RPMI8226 (cell line): ENCODE measurements around the gene SRR.
A peak's percentile ranks its signal among the peaks of the same experiment; 100 is the strongest.
"Not testable (repeated sequence)": the region's sequence is repeated elsewhere in the genome, so short reads cannot be mapped to it uniquely, and the experiment has no call there.

Experiments
- DNase-seq: peaks from one replicate; pipeline ENCODE4 v3.0.0-alpha.2; 2015

SRR gene

GRCh38 chr17:2295575-2295974 lies 8.2 kb upstream of the SRR start:
- DNase-seq, result no peak

GRCh38 chr17:2297023-2297422 lies 6.7 kb upstream of the SRR start:
- no peak for DNase-seq

DNA sequence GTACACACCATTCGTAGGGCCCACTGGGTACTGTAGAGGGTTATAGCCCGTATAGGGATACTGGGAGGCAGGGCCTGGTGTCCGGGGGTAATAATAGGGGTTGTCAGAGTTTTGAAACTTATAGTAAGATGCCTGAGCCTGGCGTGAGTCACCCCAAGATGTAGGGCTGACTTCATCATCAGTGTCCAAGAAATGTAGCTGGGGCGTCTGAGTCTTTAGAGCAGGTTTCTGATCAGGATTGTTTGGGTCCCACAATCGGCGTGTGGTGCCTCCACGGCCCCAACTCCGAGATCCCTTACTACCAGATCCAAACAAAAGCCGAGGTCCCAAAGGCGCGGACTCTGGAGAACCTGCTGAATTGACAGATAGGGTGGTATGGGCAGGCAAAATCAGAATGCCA lies 4.6 kb upstream of the SRR start:
- DNase-seq, result no peak

DNA sequence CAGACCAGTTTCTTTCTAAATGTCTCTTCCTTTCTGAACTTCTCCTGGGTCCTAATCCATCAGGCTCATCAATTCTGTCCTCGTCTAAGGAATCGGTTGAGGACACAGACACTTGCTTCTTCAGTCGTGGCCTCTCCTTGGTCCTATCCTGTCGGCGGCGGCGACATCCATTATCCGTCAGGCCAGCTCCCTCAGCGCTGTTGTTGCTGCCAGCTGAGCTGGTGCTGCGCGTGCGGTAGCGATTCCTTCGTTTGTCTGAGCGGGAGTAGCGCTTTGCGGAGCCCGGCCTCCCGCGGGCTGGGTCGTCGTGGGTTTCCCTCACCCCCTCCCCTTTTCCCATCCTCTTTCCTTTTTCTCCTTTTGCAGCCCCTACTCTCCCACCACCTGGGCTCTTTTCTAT lies 4.0 kb upstream of the SRR start:
- no peak for DNase-seq

GRCh38 chr17:2302778-2303203 lies 959 bp upstream of the SRR start:
- DNase-seq, result peak; percentile 28

DNA sequence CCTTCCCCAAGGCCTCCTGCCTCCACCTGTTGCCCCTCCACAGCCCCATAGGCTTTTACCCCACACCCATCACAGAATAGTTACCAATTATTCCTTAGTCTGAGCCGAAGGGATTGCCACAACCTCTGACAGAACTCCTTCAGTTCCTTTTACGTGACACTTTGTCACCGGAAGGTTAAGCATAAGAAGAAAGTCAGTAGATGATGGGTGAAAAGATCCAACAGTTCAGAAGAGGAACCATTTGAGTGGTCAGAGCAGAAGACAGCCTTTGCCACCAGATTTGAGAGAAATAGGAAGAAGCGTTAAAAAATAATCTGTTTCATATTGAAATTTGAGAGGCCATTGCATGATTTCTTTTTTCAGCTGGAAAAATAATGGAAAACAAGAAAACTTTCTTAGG lies 1.2 kb downstream of the SRR start:
- DNase-seq, result no peak

DNA sequence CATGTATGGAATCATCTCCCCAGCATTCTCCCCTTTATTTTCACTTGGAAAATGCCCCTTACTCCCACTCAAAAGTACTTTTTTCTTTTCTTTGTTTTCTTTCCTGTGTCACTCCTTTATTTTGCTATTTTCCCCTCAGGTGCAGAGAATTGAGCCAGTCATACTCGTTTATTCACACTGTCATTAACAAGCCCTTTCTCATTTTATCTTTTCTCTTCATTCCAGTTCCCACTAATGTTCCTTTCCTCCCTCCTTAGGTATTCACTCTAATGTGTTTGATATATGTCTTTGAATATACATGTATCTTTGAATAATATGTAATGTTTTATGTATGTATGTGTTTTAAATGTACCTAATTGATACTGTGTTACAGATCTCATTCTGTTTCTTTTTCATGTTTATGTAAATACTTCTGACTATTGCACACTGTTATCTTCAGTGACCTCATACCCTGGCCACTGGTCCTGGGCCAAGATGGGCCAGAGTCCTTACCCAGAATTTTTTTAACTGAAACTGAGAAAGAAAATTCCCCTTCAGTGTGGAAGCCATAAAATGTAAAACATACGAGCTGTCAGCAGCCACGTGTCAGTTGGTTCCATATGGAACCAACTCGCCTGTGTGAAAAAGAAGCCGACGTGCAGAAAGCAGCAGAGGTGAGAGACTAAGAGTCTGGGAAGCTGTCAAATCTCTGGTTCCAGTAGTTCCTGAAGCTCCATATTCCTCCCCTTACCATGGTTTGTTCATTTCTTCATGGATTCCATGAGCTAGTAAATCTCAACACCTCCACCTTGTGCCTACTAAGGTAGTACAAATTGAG lies 5.8 kb downstream of the SRR start:
- peak; percentile 3 for DNase-seq

- no peak for DNase-seq
Observed at GRCh38 chr17:2312736-2313135, 9.0 kb downstream of the SRR start.

- not testable (repeated sequence) for DNase-seq
Observed at GRCh38 chr17:2316916-2317205, 13.1 kb downstream of the SRR start.

DNA sequence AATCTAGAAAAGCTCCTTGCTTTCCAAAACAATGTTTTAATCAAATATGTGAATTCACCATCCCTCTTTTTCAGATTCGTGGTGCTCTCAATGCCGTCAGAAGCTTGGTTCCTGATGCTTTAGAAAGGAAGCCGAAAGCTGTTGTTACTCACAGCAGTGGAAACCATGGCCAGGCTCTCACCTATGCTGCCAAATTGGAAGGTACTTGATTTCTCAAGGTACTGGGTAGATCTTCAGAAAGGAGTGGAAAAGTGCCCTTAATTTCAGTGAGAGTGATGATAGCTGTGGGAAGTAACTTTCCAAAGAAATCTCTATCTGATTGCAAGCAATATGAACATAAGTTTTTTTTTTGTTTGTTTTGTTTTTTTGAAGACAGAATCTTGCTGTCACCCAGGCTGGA lies 14.0 kb downstream of the SRR start:
- DNase-seq, result no peak

DNA sequence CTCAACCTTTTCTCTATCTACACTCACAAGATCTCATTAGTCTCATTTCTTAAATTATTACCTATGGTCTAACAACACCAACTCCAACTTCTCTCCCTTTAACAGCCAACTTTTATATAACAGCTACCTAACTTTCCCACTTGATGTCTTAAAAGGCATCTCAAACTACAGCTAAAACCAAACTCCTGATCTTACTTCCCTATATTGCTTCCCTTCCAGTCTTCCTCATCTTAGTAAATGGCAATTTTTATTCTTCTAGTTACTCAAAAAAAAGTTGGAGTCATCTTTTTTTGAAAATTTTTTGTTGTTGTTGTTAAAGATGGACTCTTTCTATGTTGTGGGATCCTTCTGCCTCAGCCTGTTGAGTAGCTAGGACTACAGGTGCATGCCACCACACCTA lies 15.3 kb downstream of the SRR start:
- DNase-seq, result no peak

DNA sequence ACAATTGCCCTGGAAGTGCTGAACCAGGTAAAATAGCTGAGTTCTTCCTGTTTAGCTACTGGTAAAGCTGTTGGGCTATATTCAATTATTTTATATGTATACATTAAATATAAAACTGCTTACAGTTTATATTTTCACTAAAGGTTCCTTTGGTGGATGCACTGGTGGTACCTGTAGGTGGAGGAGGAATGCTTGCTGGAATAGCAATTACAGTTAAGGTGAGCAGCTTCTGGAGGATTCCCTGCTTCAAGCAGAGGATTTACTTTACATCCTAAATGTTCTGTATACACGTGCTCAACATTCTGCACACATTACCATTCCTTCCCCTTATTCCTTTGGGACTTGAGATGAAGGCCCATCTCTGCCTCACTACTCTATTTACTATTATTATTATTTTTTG lies 17.6 kb downstream of the SRR start:
- DNase-seq, result no peak

- no peak for DNase-seq
Observed at GRCh38 chr17:2323629-2324314, 20.0 kb downstream of the SRR start.

DNA sequence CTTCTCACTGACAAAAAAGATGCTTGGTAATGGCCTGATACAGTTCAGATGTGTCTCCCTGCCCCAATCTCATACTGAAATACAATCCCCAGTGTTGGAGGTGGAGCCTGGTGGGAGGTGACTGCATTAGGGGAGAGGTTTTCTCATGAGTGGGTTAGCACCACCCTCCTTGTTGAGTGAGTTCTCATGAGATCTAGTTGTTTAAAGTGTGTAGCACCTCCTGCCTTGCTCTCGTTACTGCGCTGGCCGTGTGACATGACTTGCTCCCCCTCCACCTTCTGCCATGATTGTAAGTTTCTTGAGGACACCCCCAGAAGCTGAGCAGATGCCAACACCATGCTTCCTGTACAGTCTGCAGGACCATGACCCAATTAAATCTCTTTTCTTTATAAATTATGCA lies 27.6 kb downstream of the SRR start:
- DNase-seq, result no peak

DNA sequence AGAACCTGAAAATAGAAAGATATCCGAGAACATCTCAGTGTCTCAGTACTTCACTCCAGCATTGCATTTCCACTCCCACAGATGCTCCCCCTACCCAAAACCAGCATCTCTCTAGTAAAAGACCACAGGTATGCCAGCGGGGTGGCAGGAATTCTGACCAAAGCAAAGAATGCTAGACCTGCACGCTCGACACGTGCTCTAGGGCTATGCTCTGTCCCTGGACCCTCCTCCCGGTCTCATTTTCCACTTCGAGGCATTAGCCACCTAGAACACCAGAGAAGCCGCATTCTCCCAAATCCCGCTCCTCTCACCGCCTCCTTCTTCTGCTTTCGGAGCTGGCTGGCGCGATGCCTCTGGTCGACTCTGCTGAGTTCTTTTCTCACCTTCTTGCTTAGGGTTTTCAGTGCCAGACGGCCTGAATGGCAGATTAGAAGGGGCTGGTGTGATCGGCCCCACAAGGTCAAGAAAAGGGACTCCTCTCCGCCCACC lies 32.0 kb downstream of the SRR start:
- no peak for DNase-seq

- peak; percentile 91 for DNase-seq
Observed at GRCh38 chr17:2336215-2336851, 32.6 kb downstream of the SRR start, which contains the start of gene TSR1. Gene TSR1 (minus strand): TSS chr17:2336457. CDS start chr17:2336427, 30 bp downstream.

GRCh38 chr17:2336852-2337543 lies 33.2 kb downstream of the SRR start, which contains the start of gene SGSM2:
Gene SGSM2 (plus strand): TSS chr17:2337501. CDS start chr17:2337689, 188 bp downstream.
- DNase-seq, result peak; percentile 47

- DNase-seq, result peak; percentile 49
Observed at GRCh38 chr17:2337544-2338314, 34.0 kb downstream of the SRR start.

- no peak for DNase-seq
Observed at GRCh38 chr17:2338315-2338657, 34.5 kb downstream of the SRR start.

DNA sequence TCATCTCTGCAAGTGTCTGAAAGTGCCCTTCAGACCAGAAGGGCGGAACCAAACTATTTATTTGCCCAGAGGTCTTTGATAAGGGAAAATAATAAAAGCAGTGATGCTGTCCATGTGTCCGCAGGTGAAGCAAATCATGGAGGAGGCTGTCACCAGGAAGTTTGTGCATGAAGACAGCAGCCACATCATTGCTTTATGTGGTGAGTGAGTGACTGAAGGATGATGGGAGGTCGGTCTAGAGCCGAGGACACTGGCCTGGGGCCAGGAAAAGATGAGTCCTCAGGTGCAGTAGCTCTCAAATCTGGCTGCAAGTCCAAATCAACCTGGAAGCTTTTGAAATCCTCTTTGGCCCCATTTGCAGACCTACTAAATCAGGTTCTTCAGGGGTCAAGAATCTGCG lies 39.7 kb downstream of the SRR start:
- DNase-seq, result peak; percentile 16

DNA sequence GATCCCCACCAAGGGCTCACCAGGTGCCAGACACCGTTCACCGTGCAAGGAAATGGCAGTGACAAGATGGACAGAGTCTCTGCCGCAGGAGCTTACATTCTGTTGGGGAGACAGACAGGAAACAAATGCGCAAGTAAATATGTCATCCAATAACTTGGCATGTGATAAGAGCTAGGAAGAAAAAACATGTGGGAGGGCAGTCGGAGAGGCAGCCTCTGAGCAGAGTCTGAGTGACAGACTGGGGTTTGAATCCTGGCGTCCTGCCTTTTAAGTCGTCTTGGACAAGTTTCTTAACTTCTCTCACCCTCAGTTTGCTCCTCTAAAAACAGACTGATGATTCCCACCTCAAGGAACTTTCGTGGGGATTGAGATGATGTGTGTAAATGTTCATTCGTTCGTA lies 40.8 kb downstream of the SRR start:
- DNase-seq, result no peak

- DNase-seq, result no peak
Observed at GRCh38 chr17:2346475-2346874, 42.7 kb downstream of the SRR start.
